Measurements from ENCODE around the gene POC1A. TPM values are rescaled to one million over a fixed set of nuclear protein-coding genes. Genes with fewer than 3 reads are reported as not detected.

POC1A gene
- total and polyA plus RNA-seq, 2 donors (not counting 1 experiment from before 2014, with no cell fraction given), result 1.7 to 2.8 TPM

DNA sequence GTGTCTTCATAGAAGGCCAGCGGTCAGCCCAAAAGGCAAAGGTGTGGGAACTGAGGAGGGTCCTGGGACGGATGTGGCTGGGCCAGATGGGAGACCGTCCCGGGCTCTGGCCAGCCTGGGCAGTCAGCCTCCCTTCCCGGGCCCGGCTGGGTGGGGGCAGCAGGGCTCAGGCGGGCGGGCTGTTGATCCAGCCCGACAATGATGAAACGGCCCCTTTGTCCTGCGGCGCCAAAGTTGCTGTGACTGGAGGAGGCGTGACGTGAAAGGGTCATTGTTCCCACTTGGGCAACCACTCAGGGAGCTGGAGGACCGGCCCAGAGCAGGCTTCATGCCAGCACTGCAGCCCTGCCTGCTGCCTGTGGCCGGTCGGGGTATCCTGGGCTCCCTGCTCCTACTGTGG lies 114.4 kb downstream of the POC1A start:
- Histone ChIP-seq H4K20me1 (ENCODE audit: control insufficient read depth, insufficient read depth, low read length, poor library complexity, severe bottlenecking) (no peaks in the 10 kb centered on the region), H3K79me2 (ENCODE audit: control insufficient read depth, insufficient read depth, low read length) (no peaks in the 10 kb centered on the region), H3K4me1 (ENCODE audit: control insufficient read depth in 2 of 2, insufficient read depth in 2 of 2, low read length in 2 of 2) (peaks cover 0 to 10% of the 10 kb centered on the region in 2 donors), H3K27ac (ENCODE audit: low read length in 2 of 2) (no peak overlapping the region), H3K27me3 (replicated peaks in 1 of 4; ENCODE audit: control extremely low read depth in 1 of 4, control insufficient read depth in 3 of 4, insufficient read depth in 4 of 4, low read length in 3 of 4) (peaks cover 0 to 5% (median 3%) of the 10 kb centered on the region in 4 experiments), H3K36me3 (replicated peaks in 1 of 2; ENCODE audit: control extremely low read depth in 1 of 2, control insufficient read depth in 1 of 2, extremely low read depth in 1 of 2, insufficient read depth in 2 of 2, low read length in 1 of 2) (no peaks in the 10 kb centered on the region), H2AFZ (ENCODE audit: insufficient read depth, low read depth, low read length, poor library complexity, severe bottlenecking) (no peak overlapping the region), H3K9ac (ENCODE audit: low read length) (no peak overlapping the region), H3K9me3 (ENCODE audit: control extremely low read depth in 1 of 3, control insufficient read depth in 2 of 3, insufficient read depth in 1 of 3, low read length in 2 of 3) (no peaks in the 10 kb centered on the region), H3K4me3 (ENCODE audit: control extremely low read depth in 1 of 5, extremely low read depth in 1 of 5, insufficient read depth in 1 of 5, low read depth in 2 of 5, low read length in 4 of 5) (no peak overlapping the region), H3K4me2 (replicated peaks; ENCODE audit: low read depth, low read length, poor library complexity, severe bottlenecking) (no peak overlapping the region)
- peaks cover 3% of the 10 kb centered on the region for H3K27me3 Mint-ChIP-seq
- no peak for TF ChIP-seq EZH2 (IDR thresholded peaks at IDR 0.05; ENCODE audit: borderline replicate concordance, insufficient read depth, low read depth, low read length, poor library complexity, severe bottlenecking)
- TF ChIP-seq, protein P1, sequence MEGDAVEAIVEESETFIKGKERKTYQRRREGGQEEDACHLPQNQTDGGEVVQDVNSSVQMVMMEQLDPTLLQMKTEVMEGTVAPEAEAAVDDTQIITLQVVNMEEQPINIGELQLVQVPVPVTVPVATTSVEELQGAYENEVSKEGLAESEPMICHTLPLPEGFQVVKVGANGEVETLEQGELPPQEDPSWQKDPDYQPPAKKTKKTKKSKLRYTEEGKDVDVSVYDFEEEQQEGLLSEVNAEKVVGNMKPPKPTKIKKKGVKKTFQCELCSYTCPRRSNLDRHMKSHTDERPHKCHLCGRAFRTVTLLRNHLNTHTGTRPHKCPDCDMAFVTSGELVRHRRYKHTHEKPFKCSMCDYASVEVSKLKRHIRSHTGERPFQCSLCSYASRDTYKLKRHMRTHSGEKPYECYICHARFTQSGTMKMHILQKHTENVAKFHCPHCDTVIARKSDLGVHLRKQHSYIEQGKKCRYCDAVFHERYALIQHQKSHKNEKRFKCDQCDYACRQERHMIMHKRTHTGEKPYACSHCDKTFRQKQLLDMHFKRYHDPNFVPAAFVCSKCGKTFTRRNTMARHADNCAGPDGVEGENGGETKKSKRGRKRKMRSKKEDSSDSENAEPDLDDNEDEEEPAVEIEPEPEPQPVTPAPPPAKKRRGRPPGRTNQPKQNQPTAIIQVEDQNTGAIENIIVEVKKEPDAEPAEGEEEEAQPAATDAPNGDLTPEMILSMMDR (IDR thresholded peaks at IDR 0.05), result no peak
- ChIA-PET POLR2A (no interaction called here), CTCF (interaction anchor here (1.3 kb wide), 1 partner anchor 38 kb away, joined by 3 read pairs; no protein-coding TSS in a partner anchor)
- DNase-seq, result no peak
- no peak overlapping the region for H3K4me3 Mint-ChIP-seq
- no peaks in the 10 kb centered on the region for H3K9me3 Mint-ChIP-seq (ENCODE audit: insufficient read depth)
- intact Hi-C loops (cut with micrococcal nuclease), result no loop called here
- WGBS (ENCODE audit: insufficient coverage), result 94% methylated on average over 17 of the region's 17 CpGs
- H3K27ac Mint-ChIP-seq, result no peak overlapping the region
- H3K4me1 Mint-ChIP-seq, result peaks cover 5% of the 10 kb centered on the region
- ATAC-seq (ENCODE audit: low read depth), result no peak

DNA sequence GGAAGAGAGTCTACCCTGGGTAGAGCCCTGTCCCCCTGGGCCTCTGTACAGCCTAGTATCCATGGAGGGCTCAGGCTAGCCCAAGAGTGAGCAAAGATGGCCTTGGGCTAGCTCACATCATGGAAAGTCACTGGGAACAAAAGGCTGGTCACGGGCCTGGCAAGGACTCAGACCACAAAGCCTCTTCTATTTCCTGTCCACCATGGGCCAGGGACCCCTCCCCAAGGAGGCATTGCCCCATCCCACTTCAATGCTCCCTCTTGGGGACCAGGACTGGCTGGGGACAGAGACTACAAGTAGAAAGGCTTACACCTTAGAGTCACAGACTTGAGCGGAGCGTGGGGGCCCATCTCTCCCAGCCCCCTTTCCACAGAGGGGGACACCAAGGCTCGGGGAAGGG lies 114.8 kb downstream of the POC1A start:
- H3K27ac Mint-ChIP-seq, result no peak overlapping the region
- ChIA-PET CTCF (interaction anchor here (1.3 kb wide), 1 partner anchor 38 kb away, joined by 3 read pairs; no protein-coding TSS in a partner anchor), POLR2A (no interaction called here)
- 87% methylated on average over 3 of the region's 4 CpGs for WGBS (ENCODE audit: insufficient coverage)
- Histone ChIP-seq H3K4me1 (ENCODE audit: control insufficient read depth in 2 of 2, insufficient read depth in 2 of 2, low read length in 2 of 2) (peaks cover 0 to 10% of the 10 kb centered on the region in 2 donors), H4K20me1 (ENCODE audit: control insufficient read depth, insufficient read depth, low read length, poor library complexity, severe bottlenecking) (no peaks in the 10 kb centered on the region), H3K36me3 (replicated peaks in 1 of 2; ENCODE audit: control extremely low read depth in 1 of 2, control insufficient read depth in 1 of 2, extremely low read depth in 1 of 2, insufficient read depth in 2 of 2, low read length in 1 of 2) (no peaks in the 10 kb centered on the region), H3K79me2 (ENCODE audit: control insufficient read depth, insufficient read depth, low read length) (no peaks in the 10 kb centered on the region), H3K9me3 (ENCODE audit: control extremely low read depth in 1 of 3, control insufficient read depth in 2 of 3, insufficient read depth in 1 of 3, low read length in 2 of 3) (no peaks in the 10 kb centered on the region), H3K9ac (ENCODE audit: low read length) (no peak overlapping the region), H3K4me3 (ENCODE audit: control extremely low read depth in 1 of 5, extremely low read depth in 1 of 5, insufficient read depth in 1 of 5, low read depth in 2 of 5, low read length in 4 of 5) (no peak overlapping the region), H3K27ac (ENCODE audit: low read length in 2 of 2) (no peak overlapping the region), H3K27me3 (replicated peaks in 1 of 4; ENCODE audit: control extremely low read depth in 1 of 4, control insufficient read depth in 3 of 4, insufficient read depth in 4 of 4, low read length in 3 of 4) (peaks cover 0 to 5% (median 3%) of the 10 kb centered on the region in 4 experiments), H3K4me2 (replicated peaks; ENCODE audit: low read depth, low read length, poor library complexity, severe bottlenecking) (no peak overlapping the region), H2AFZ (ENCODE audit: insufficient read depth, low read depth, low read length, poor library complexity, severe bottlenecking) (no peak overlapping the region)
- TF ChIP-seq EZH2 (IDR thresholded peaks at IDR 0.05; ENCODE audit: borderline replicate concordance, insufficient read depth, low read depth, low read length, poor library complexity, severe bottlenecking), result no peak
- TF ChIP-seq, protein P1 (IDR thresholded peaks at IDR 0.05), result no peak
- no peaks in the 10 kb centered on the region for H3K9me3 Mint-ChIP-seq (ENCODE audit: insufficient read depth)
- ATAC-seq (ENCODE audit: low read depth) (no peak), DNase-seq (no peak)
- H3K4me3 Mint-ChIP-seq, result no peak overlapping the region
- H3K4me1 Mint-ChIP-seq, result peaks cover 5% of the 10 kb centered on the region
- H3K27me3 Mint-ChIP-seq, result peaks cover 3% of the 10 kb centered on the region
- intact Hi-C loops (cut with micrococcal nuclease), result no loop called here
